ENCODE results near the gene NCOA1. TPM values are rescaled to one million over a fixed set of nuclear protein-coding genes. Genes with fewer than 3 reads are reported as not detected.

Gene NCOA1
- total and polyA plus RNA-seq, 4 donors = 6.5 to 26.6 (median 16.3) TPM

- no peak for DNase-seq (ENCODE audit: low spot score)
- H3K4me3 ChIP-seq (ENCODE audit: low read depth in 1 of 3, low read length in 3 of 3) = no peak overlapping the region
- H3K27me3 ChIP-seq (ENCODE audit: control insufficient read depth in 4 of 4, insufficient read depth in 4 of 4, low read length in 3 of 4) = no peaks in the 10 kb centered on the region
- H3K9ac ChIP-seq (ENCODE audit: low read depth in 1 of 2, low read length in 2 of 2) = no peak overlapping the region
- WGBS = 82% methylated on average over 1 of the region's 1 CpG
- H3K36me3 ChIP-seq (ENCODE audit: control insufficient read depth in 4 of 4, insufficient read depth in 3 of 4, low read depth in 1 of 4, low read length in 3 of 4) = no peaks in the 10 kb centered on the region
- no peaks in the 10 kb centered on the region for H3K9me3 ChIP-seq (ENCODE audit: control insufficient read depth in 4 of 4, low read length in 3 of 4)
- no peaks in the 10 kb centered on the region for H3K4me1 ChIP-seq (ENCODE audit: control insufficient read depth in 4 of 4, insufficient read depth in 4 of 4, low read length in 3 of 4)
- no peak overlapping the region for H3K27ac ChIP-seq (ENCODE audit: low read depth in 1 of 2, low read length in 2 of 2)
- TF ChIP-seq, protein P1, sequence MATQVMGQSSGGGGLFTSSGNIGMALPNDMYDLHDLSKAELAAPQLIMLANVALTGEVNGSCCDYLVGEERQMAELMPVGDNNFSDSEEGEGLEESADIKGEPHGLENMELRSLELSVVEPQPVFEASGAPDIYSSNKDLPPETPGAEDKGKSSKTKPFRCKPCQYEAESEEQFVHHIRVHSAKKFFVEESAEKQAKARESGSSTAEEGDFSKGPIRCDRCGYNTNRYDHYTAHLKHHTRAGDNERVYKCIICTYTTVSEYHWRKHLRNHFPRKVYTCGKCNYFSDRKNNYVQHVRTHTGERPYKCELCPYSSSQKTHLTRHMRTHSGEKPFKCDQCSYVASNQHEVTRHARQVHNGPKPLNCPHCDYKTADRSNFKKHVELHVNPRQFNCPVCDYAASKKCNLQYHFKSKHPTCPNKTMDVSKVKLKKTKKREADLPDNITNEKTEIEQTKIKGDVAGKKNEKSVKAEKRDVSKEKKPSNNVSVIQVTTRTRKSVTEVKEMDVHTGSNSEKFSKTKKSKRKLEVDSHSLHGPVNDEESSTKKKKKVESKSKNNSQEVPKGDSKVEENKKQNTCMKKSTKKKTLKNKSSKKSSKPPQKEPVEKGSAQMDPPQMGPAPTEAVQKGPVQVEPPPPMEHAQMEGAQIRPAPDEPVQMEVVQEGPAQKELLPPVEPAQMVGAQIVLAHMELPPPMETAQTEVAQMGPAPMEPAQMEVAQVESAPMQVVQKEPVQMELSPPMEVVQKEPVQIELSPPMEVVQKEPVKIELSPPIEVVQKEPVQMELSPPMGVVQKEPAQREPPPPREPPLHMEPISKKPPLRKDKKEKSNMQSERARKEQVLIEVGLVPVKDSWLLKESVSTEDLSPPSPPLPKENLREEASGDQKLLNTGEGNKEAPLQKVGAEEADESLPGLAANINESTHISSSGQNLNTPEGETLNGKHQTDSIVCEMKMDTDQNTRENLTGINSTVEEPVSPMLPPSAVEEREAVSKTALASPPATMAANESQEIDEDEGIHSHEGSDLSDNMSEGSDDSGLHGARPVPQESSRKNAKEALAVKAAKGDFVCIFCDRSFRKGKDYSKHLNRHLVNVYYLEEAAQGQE (IDR thresholded peaks at IDR 0.05) = no peak
Observed at GRCh38 chr2:24618144-24618543, 127.1 kb downstream of the NCOA1 start.

- Histone ChIP-seq H3K4me3 (ENCODE audit: low read depth in 1 of 3, low read length in 3 of 3) (no peak overlapping the region), H3K27ac (ENCODE audit: low read depth in 1 of 2, low read length in 2 of 2) (no peak overlapping the region), H3K27me3 (ENCODE audit: control insufficient read depth in 4 of 4, insufficient read depth in 4 of 4, low read length in 3 of 4) (no peaks in the 10 kb centered on the region), H3K9me3 (ENCODE audit: control insufficient read depth in 4 of 4, low read length in 3 of 4) (no peaks in the 10 kb centered on the region), H3K36me3 (ENCODE audit: control insufficient read depth in 4 of 4, insufficient read depth in 3 of 4, low read depth in 1 of 4, low read length in 3 of 4) (no peaks in the 10 kb centered on the region), H3K4me1 (ENCODE audit: control insufficient read depth in 4 of 4, insufficient read depth in 4 of 4, low read length in 3 of 4) (no peaks in the 10 kb centered on the region), H3K9ac (ENCODE audit: low read depth in 1 of 2, low read length in 2 of 2) (no peak overlapping the region)
- no peak for DNase-seq (ENCODE audit: low spot score)
- WGBS = 98% methylated on average over 1 of the region's 1 CpG
- no peak for TF ChIP-seq YY1 (IDR thresholded peaks at IDR 0.05)
- no peak for TF ChIP-seq FOXA2 (IDR thresholded peaks at IDR 0.05)
- no peak for TF ChIP-seq ATF3 (IDR thresholded peaks at IDR 0.05)
- no peak for TF ChIP-seq TAF1 (conservative IDR thresholded peaks at IDR 0.05)
- no peak for TF ChIP-seq RXRA (IDR thresholded peaks at IDR 0.05)
- no peak for TF ChIP-seq EGR1 (IDR thresholded peaks at IDR 0.05; ENCODE audit: low read depth in 2 of 2)
- TF ChIP-seq HNF4A (conservative IDR thresholded peaks at IDR 0.05) = no peak
Observed at GRCh38 chr2:24618680-24619079, 127.6 kb downstream of the NCOA1 start.

DNA sequence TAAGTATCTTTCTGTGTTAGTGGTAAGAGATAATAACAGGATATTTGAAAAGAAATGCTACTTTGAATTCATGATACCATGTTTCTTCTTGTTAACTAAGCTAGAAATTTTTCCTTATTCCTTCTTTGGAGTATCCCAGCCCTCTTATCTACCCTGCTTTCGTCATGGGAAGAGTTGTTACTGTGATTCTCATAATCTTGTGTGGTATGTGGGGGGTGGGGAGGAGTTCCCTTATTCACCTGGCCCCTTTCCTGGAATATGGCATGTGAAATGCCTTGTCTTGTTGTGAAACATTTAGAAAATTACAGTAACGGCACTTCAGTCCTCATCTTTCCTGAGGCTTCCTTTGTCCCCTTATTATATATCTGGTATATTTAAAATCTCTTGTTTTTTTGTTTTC is 129.9 kb downstream of the NCOA1 start:
- H3K36me3 ChIP-seq (ENCODE audit: control insufficient read depth in 4 of 4, insufficient read depth in 3 of 4, low read depth in 1 of 4, low read length in 3 of 4) = no peaks in the 10 kb centered on the region
- DNase-seq (ENCODE audit: low spot score) = no peak
- H3K9ac ChIP-seq (ENCODE audit: low read depth in 1 of 2, low read length in 2 of 2) = no peak overlapping the region
- TF ChIP-seq HNF4A (conservative IDR thresholded peaks at IDR 0.05) (no peak), RAD21 (IDR thresholded peaks at IDR 0.05) (no peak), RXRA (IDR thresholded peaks at IDR 0.05) (no peak), TAF1 (conservative IDR thresholded peaks at IDR 0.05) (no peak), JUND (IDR thresholded peaks at IDR 0.05) (no peak), SP1 (IDR thresholded peaks at IDR 0.05) (no peak), NR2F2 (IDR thresholded peaks at IDR 0.05) (no peak), GABPA (IDR thresholded peaks at IDR 0.05 in 1 of 2, conservative IDR thresholded peaks at IDR 0.05 in 1 of 2) (no peak), YY1 (IDR thresholded peaks at IDR 0.05) (no peak), ZBTB33 (IDR thresholded peaks at IDR 0.05) (no peak), ATF3 (IDR thresholded peaks at IDR 0.05) (no peak), EGR1 (IDR thresholded peaks at IDR 0.05; ENCODE audit: low read depth in 2 of 2) (no peak)
- TF ChIP-seq, protein P2, sequence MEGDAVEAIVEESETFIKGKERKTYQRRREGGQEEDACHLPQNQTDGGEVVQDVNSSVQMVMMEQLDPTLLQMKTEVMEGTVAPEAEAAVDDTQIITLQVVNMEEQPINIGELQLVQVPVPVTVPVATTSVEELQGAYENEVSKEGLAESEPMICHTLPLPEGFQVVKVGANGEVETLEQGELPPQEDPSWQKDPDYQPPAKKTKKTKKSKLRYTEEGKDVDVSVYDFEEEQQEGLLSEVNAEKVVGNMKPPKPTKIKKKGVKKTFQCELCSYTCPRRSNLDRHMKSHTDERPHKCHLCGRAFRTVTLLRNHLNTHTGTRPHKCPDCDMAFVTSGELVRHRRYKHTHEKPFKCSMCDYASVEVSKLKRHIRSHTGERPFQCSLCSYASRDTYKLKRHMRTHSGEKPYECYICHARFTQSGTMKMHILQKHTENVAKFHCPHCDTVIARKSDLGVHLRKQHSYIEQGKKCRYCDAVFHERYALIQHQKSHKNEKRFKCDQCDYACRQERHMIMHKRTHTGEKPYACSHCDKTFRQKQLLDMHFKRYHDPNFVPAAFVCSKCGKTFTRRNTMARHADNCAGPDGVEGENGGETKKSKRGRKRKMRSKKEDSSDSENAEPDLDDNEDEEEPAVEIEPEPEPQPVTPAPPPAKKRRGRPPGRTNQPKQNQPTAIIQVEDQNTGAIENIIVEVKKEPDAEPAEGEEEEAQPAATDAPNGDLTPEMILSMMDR (IDR thresholded peaks at IDR 0.05; ENCODE audit: low read depth, low read length, missing input control) = no peak
- TF ChIP-seq, protein P1 (IDR thresholded peaks at IDR 0.05) = no peak
- H3K27me3 ChIP-seq (ENCODE audit: control insufficient read depth in 4 of 4, insufficient read depth in 4 of 4, low read length in 3 of 4) = no peaks in the 10 kb centered on the region
- WGBS = 93% methylated on average over 2 of the region's 2 CpGs
- H3K27ac ChIP-seq (ENCODE audit: low read depth in 1 of 2, low read length in 2 of 2) = no peak overlapping the region
- H3K9me3 ChIP-seq (ENCODE audit: control insufficient read depth in 4 of 4, low read length in 3 of 4) = no peaks in the 10 kb centered on the region
- H3K4me3 ChIP-seq (ENCODE audit: low read depth in 1 of 3, low read length in 3 of 3) = no peak overlapping the region
- no peaks in the 10 kb centered on the region for H3K4me1 ChIP-seq (ENCODE audit: control insufficient read depth in 4 of 4, insufficient read depth in 4 of 4, low read length in 3 of 4)

Measured in liver (tissue), 9 donors.